ENCODE results near the gene MAP4K4.

DNA sequence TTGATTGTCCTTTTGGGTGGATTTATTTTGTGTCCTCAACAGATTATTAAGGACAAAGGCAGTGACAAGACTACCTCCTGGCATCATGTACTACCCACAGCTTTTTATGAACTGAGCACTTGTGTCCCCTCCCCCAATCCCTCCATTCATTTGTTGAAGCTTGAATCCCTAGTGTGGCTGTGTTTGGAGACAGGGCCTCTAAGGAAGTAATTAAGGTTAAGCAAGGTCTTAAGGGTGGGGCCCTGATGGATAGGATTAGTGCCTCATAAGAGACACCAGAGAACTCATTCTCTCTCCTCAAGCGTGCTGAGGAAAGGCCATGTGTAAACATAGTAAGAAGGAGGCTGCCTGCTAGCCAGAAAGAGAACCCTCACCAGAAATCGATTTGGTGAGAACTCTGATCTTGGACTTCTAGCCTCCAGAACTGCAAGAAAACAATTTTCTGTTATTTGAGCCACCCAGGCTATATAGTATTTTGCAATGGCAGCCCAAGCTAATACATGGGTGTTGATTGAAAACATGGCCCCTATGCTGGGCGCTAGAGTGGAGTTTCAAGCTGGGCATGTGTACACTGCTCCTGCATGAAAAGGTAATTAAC, 3.4 kb upstream of the MAP4K4 start:
- TF ChIP-seq, protein P1, sequence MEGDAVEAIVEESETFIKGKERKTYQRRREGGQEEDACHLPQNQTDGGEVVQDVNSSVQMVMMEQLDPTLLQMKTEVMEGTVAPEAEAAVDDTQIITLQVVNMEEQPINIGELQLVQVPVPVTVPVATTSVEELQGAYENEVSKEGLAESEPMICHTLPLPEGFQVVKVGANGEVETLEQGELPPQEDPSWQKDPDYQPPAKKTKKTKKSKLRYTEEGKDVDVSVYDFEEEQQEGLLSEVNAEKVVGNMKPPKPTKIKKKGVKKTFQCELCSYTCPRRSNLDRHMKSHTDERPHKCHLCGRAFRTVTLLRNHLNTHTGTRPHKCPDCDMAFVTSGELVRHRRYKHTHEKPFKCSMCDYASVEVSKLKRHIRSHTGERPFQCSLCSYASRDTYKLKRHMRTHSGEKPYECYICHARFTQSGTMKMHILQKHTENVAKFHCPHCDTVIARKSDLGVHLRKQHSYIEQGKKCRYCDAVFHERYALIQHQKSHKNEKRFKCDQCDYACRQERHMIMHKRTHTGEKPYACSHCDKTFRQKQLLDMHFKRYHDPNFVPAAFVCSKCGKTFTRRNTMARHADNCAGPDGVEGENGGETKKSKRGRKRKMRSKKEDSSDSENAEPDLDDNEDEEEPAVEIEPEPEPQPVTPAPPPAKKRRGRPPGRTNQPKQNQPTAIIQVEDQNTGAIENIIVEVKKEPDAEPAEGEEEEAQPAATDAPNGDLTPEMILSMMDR (conservative IDR thresholded peaks at IDR 0.05; ENCODE audit: low read depth, low read length), result no peak
- TF ChIP-seq EZH2 (IDR thresholded peaks at IDR 0.05; ENCODE audit: low read length, unreplicated experiment), result no peak
- TF ChIP-seq EZH2phosphoT487 (IDR thresholded peaks at IDR 0.05; ENCODE audit: borderline replicate concordance, low read length), result no peak

All from PC-3 (cell line).